Activated CD4-positive, alpha-beta T cell treated with anti-CD3 and anti-CD28 coated beads, Interleukin-2, amount 50 U/mL, for 4 hours (primary cell): Measurements from ENCODE around the gene ARFGAP1.
"Not testable (repeated sequence)": the region's sequence is repeated elsewhere in the genome, so short reads cannot be mapped to it uniquely, and the experiment has no call there.

Source experiments
- DNase-seq, 2 experiments: peaks; one replicate each; pipeline ENCODE4 v3.0.0-alpha.2; 2020

Gene ARFGAP1

GRCh38 chr20:63293456-63293855, 20.8 kb downstream of the ARFGAP1 start:
- no peak for DNase-seq

DNA sequence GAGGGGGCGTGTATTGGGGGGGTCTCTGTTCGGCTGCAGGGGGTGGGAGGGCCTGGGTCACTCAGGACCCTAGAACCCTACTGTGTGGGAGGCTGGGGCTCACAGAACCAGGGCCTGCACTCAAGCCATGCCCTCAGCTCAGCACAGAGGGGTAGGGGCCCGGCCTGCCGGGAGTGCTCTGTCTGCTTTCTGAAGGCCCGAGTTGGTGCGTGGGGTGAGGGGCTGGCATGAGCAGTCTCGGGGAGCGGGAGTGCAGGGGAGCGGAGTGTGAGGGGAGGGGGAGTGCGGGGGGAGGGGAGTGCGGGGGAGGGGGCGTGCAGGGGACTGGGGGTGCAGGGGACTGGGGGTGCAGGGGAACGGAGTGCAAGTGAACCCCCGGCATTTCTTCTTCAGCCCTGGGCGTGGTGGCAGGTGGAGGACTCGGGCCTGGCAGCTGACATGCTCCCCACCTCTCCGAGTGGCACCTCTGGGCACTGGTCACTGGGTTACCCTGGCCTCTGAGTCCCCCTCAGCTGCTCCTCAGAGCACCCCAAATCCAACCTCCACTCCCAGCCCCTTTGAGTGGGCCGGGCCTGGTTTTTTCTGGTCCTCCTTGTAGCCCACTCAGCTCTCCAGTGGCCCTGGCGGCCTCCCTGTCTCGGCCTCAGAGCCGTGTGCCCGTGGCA, 21.4 kb downstream of the ARFGAP1 start:
- no peak for DNase-seq

DNA sequence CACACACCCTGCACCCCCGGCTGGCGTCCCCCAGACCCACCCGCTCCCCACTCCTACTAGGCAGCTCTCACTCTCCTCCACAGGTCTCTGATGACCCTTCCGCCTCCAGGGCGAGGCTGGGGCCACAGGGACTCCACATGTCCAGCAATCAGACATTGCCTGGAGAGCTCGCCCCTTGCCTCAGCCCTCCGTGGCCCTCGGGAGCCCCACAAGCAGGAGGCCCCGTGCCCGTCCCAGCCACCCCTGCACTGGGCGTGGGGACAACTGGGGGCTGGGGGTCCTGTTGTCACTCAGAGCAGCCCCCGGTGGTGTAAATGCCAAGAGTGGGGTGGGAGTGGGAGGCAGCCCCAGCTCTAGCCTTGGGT, 21.9 kb downstream of the ARFGAP1 start:
- no peak for DNase-seq

GRCh38 chr20:63295018-63295417, 22.4 kb downstream of the ARFGAP1 start:
- DNase-seq = no peak

DNA sequence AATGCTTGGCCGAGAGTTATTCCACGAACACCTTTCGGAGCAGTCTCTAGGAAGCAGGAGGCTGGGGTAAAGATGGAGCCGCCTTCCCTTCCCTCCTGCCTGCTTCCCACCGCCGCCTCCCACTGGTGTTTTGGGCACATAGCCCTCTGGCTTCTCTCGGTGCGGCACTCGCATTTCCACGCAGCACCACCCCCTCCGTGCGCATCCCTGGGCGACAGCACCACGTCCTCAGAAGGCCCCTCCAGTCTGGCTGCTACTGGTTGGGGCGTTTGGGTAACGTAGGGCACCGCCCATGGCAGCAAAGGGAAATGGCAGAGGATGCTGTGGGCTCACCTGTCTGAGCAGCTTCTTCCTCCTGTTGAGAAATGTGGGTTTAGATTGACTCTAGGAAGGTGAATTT, 22.8 kb downstream of the ARFGAP1 start:
- no peak for DNase-seq

DNA sequence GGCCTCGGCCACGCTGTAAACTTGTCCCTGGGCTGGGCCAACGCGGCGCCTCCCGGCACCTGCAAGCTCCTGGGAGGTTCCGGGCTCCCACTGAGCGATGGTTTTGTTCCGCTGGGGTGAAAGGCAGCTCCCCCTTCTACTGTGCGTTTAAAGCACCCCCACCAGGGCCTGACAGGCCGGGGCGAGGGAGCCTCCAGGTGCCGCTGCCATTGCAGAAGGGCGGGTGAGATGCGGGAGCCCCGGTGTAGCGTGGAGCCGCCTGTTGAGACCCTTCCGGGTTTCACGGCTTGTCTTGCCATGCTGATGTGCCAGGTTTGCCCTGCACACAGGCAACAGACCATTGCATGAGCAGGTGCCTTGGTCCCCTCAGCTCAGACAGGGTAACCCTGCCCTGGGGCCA, 23.2 kb downstream of the ARFGAP1 start:
- no peak for DNase-seq

DNA sequence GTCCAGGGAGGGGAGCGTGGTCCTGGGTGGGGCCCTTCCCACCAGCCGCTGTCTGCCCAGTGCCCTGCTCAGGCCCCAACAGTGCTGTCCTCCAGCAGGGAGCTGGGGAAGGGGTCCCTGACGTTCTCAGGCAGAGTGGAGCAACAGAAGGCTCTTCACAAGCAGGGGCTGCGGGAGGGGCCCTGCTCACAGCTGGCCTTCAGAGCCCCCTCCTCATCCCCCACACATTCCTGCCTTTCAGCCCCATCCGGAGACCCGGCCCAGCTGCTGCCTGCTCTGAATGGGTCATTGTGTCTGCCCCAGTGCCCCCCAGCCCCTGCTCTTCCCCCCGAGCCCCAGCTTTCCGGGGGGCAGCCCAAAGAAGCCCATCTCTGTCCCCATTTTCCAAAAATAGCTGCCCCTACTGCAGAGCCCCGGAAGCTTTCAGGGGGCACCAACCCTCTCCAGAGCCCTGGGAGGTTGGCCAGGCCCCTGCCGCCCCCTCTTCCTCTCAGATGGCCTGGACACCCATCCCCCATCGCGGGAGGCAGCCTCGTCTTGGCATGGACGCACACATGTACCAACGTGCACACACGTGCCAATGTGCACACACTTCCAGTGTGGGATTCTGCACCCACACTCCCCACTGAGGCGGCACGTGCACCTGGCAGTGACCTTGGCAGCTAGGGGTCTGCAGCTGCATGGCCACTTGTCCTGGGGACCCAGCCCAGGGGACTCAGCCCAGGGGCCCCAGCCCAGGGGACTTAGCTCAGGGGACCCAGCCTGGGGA, 24.1 kb downstream of the ARFGAP1 start:
- DNase-seq = no peak

- no peak for DNase-seq
Observed at GRCh38 chr20:63297371-63297781, 24.8 kb downstream of the ARFGAP1 start.

DNA sequence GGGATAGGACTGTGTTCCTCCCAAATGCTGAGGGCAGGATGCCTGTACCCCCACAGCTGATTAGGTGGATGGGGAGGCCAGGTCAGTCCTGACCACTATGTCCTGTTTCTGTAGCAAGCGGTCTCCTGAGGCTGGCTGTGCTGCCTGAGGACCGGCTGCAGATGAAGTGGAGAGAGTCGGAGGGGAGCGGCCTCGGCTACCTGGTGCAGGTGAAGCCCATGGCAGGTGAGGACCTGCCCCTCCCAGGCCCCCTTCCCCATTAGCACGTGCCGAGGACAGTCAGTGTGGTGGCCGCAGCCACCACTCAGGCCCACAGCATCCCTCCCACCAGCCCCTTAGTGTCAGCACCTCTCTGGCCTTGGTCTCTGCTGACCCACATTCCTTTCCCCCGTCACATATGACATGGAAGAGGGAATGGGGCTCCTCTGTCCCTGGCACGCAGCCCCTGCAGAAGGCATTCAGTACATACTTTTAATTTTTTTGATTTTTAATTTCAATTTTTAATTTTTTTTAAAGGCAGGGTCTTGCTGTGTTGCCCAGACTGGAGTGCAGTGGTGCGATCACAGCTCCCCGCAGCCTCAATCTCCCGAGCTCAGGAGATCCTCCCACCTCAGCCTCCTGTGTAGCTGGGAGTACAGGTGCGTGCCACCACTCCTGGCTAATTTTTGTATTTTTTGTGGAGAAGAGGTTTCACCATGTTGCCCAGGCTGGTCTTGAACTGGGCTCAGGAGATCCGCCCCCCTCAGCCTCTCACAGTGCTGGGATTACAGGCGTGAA, 25.4 kb downstream of the ARFGAP1 start:
- no peak for DNase-seq

DNA sequence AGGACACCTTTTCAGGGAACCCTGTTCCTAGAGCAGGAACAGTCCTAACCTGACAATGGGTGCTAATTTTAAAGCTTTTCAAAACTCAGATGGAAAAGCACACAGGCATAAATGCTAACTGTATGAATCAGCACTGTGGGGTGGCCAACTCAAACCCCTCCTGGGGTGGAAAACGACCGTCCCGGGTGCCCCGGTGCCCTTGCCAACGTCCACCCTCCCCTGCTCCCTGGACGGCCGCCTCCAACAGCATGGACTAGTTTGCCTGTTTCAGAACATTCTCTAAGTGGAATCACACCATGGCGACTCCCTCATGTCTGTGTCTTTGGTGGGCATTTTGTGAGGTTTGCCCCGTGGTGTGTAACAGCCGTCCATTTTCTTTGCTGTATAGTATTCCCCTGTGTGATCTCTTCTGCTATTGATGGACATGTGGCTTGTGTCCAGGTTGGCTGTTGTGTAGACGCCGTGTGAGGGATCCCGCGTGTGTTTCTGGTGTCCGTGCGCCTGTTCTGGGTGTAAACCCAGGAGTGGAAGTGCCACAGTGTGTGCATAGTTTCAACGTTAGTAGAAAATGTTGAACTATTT, 26.2 kb downstream of the ARFGAP1 start:
- no peak for DNase-seq

GRCh38 chr20:63301671-63302070, 29.1 kb downstream of the ARFGAP1 start:
- DNase-seq = no peak

- DNase-seq = no peak
Observed at GRCh38 chr20:63303095-63303666, 30.6 kb downstream of the ARFGAP1 start.

DNA sequence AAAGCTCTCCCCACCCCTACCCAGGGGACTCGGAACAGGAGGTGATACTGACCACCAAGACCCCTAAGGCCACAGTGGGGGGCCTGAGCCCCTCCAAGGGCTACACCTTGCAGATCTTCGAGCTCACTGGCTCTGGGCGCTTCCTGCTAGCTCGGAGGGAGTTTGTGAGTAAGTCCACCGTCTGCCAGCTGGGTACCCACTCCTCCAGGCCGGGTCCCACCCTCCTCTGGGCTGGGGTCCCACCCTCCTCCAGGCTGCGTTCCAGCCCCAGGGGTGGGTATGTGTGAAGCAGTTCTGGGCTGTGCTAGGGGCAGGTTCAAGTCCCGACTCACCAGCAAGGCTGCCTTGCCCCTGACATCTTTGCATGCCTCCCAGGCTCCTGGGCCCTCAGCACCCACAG, 32.8 kb downstream of the ARFGAP1 start:
- no peak for DNase-seq

GRCh38 chr20:63305933-63306672, 33.5 kb downstream of the ARFGAP1 start:
- DNase-seq = not testable (repeated sequence)

DNA sequence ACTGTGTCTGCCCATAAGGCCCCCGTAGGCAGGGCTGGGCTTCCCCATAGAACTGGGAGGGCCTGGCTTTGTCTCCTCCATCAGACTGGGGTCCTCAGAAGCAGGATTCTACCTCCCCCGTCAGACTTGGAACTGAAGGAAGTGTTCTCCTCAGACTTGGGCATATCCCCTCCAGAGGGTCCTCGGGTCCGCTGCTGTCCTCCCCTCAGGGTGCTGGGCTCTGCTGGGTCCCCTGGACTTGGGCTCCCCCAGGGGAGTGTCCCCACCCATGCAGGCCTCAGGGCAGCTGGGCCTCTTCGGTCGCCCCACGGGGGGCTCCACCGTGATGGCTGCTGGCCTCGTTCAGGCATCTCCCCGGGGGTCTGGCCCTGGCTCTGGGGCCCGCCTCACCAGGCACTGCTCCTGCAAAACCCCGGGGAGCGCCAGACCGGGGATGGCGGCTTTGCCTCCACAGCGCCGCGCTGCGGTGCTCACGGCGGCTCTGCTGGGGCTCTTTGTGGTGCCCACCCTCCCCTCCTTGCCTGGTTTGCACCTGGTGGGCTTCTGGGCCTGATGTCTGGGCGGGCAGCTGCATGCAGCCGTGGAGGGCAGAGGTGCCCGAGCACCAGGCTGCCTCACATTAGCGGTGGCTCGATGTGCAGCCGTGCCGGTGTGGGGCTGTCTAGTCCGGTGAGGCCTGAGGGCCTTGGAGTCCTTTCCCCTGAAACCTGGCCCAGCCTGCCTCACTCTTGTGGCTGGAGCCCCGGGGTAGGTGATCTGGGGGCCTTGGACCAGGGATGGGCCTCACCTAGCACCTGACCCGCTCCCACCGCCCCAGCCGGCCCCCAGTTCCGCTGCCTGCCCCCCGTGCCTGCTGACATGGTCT, 34.3 kb downstream of the ARFGAP1 start:
- no peak for DNase-seq

DNA sequence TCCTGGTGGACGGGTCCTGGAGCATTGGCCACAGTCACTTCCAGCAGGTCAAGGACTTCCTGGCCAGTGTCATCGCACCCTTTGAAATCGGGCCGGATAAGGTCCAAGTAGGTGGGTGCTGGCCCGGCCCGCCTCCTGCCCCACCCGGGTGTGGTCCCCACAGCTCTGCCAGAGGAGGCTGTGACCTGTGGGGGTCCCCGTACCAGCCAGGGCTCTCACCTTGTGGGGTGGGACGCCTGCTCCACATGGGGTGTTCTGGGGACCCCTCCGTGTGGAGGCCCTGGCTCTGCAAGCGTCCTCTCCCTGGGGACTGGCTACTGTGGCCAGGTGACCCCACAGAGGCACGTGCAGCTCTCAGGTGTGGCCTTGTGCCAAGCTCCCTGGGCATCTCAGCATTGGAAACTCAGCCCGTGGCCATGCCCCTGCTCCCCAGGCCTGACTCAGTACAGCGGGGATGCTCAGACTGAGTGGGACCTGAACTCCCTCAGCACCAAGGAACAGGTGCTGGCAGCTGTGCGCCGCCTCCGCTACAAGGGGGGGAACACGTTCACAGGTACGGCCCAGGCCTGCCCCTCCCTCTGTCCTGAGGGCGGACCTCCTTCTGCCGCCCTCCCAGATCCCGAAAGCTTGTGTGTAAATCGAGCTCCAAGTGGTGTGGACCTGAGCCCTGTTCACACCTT, 35.1 kb downstream of the ARFGAP1 start:
- DNase-seq = no peak

DNA sequence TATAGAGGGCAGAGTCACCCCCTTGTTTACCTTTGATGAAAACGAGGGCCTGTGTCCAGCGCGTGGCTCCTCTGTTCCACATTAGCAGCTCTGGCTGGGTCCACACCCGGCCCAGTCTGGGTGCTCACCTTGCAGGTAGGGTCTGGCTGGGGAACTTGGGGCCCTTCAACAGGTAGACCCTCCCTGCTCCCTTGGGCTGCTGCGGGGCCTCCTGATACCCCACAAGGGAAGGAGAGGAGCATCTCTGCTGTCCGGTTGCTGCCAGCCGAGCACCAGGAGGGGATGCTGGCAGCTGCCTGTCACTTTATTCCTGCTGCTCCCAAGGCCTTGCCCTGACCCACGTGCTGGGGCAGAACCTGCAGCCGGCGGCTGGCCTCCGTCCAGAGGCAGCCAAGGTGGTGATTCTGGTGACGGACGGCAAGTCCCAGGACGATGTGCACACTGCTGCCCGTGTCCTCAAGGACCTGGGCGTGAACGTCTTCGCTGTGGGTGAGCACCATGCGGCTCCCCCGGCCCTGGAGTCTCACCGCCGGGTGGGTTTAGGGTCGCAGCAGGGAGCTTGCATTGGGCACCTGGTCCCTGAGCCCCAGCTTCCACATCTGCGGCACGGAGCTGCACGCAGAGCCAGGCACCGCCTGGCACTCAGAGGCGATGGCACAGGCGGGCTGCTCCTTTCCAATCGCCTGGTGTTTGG, 35.8 kb downstream of the ARFGAP1 start:
- no peak for DNase-seq

DNA sequence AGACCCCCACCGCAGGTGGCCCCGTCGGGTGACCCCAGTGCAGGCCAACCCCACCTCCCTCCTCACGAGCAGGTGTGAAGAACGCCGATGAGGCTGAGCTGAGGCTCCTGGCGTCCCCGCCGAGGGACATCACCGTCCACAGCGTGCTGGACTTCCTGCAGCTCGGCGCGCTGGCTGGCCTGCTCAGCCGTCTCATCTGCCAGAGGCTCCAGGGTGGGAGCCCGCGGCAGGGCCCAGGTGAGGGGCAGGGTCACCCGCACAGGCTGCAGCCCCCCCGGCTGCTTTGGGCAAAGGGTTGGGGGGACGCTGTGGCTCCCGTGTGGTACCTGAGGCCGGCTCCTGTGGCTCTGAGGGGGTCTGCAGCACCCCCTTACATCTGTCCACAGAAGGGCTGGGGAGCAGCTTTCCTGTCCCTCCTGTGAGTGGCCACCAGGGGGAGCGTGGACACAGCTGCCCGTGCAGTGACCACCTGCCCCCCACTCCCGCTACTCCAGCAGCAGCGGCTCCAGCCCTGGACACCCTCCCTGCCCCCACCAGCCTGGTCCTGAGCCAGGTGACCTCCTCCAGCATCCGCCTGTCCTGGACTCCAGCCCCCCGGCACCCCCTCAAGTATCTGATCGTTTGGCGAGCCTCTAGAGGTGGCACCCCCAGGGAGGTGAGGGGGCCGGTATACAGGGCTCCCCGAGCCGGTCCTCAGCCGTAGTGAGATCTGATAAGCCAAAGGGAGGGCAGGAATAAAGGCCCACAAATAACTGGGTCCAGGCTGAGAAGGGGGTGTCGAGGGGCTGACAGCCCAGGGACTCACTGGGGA, 36.9 kb downstream of the ARFGAP1 start:
- DNase-seq = no peak

- DNase-seq = no peak
Observed at GRCh38 chr20:63310265-63310991, 37.8 kb downstream of the ARFGAP1 start.
